HepG2 (cell line): Measurements from ENCODE around the gene TNFRSF21.

ENCODE experiments used
- CCAR2 ChIP-seq: fragments of 200-400 bp; formaldehyde crosslinking; optimal IDR thresholded peaks from 2 replicates; pipeline ENCODE3; 2018; ENCODE audit warnings: low read depth, mild to moderate bottlenecking, low read length, moderate library complexity
- E2F5 ChIP-seq: sonication (generic); formaldehyde crosslinking; conservative IDR thresholded peaks from 2 replicates; pipeline ENCODE4 v1.4.0; 2020; ENCODE audit warnings: missing genetic modification reagents
- JDP2 ChIP-seq: sonication (generic); formaldehyde crosslinking; IDR thresholded peaks from 2 replicates; pipeline ENCODE4 v1.8.1; 2022; ENCODE audit warnings: missing genetic modification reagents, borderline replicate concordance
- NFIC ChIP-seq: IDR thresholded peaks from 2 replicates; pipeline ENCODE4 v1.6.1; 2012; ENCODE audit warnings: mild to moderate bottlenecking, low read length, inconsistent platforms
- SOX5 ChIP-seq: IDR thresholded peaks from 2 replicates; pipeline ENCODE4 v1.6.1; 2016; ENCODE audit warnings: borderline replicate concordance
- ZNF136 ChIP-seq: sonication (generic); formaldehyde crosslinking; IDR thresholded peaks from 2 replicates; pipeline ENCODE4 v1.8.1; 2022; ENCODE audit warnings: low read depth, mild to moderate bottlenecking, moderate library complexity, missing genetic modification reagents
- ZNF296 ChIP-seq: sonication (generic); formaldehyde crosslinking; conservative IDR thresholded peaks from 2 replicates; pipeline ENCODE4 v1.5.0; 2020; ENCODE audit warnings: mild to moderate bottlenecking, missing genetic modification reagents
- ZNF660 ChIP-seq: sonication (generic); formaldehyde crosslinking; IDR thresholded peaks from 2 replicates; pipeline ENCODE4 v1.5.1; 2020; ENCODE audit warnings: mild to moderate bottlenecking, low read depth, missing genetic modification reagents, borderline replicate concordance
- TF ChIP-seq, protein P1 (sequence below): sonication (generic); formaldehyde crosslinking; IDR thresholded peaks from 2 replicates; pipeline ENCODE4 v1.5.0; 2020; ENCODE audit warnings: mild to moderate bottlenecking, missing genetic modification reagents, moderate library complexity
- TF ChIP-seq, protein P2 (sequence below): sonication (generic); formaldehyde crosslinking; conservative IDR thresholded peaks from 2 replicates; pipeline ENCODE4 v1.8.1; 2023; ENCODE audit warnings: missing genetic modification reagents
- TF ChIP-seq, protein P3 (sequence below): sonication (generic); formaldehyde crosslinking; IDR thresholded peaks from 2 replicates; pipeline ENCODE4 v1.8.1; 2023; ENCODE audit warnings: missing genetic modification reagents, inconsistent platforms, borderline replicate concordance

DNA sequence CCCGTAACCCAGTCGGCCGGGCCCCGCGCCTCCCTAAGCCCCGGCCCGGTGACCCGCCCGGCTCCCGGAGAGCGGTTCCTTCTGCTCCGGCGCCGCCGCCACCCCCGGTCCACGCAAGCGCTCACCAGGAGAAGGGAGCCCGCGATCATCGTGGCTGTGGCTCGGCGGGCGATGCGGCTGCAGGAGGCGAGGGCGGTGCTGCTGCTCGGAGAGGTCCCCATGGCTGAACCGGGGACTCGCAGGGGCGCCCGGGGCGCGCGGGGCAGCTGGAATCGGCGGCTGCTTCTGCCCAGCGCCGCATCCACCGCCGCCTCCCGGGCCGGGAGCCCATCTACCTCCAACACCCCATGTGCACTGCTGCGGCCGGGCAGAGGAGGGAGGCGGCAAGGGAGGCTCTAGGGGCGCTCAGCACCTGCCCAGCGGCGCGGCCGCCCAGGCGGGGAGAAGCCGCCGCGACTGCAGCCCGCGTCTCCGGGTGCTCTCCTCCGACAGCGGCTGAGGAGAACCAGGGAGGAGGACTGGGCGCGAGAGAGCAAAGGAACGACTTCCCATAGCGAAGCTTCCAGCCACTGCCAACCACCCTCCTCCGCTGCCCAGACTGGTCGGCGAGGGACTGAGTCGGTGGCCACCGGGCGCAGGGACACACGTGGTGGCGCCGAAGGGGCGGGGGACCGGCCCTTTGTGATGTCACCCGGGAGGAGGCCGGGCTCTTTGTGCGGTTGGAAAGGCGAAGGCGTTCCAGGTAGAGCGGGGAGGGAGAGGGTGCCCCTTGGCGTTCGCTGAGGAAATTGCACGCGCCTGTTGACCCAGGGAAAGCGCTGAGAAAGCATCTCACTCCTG is at the start of gene TNFRSF21:
- TF ChIP-seq JDP2 (CRISPR knock-in tag) (no peak), ZNF136 (peak; percentile 97), ZNF296 (CRISPR knock-in tag) (peak; percentile 78; the same call in 1 of the 2 replicates), E2F5 (CRISPR knock-in tag) (no peak; the same call in 1 of the 2 replicates), CCAR2 (no peak), ZNF660 (CRISPR knock-in tag) (no peak), NFIC (no peak), SOX5 (peak; percentile 78)
- TF ChIP-seq, protein P1, sequence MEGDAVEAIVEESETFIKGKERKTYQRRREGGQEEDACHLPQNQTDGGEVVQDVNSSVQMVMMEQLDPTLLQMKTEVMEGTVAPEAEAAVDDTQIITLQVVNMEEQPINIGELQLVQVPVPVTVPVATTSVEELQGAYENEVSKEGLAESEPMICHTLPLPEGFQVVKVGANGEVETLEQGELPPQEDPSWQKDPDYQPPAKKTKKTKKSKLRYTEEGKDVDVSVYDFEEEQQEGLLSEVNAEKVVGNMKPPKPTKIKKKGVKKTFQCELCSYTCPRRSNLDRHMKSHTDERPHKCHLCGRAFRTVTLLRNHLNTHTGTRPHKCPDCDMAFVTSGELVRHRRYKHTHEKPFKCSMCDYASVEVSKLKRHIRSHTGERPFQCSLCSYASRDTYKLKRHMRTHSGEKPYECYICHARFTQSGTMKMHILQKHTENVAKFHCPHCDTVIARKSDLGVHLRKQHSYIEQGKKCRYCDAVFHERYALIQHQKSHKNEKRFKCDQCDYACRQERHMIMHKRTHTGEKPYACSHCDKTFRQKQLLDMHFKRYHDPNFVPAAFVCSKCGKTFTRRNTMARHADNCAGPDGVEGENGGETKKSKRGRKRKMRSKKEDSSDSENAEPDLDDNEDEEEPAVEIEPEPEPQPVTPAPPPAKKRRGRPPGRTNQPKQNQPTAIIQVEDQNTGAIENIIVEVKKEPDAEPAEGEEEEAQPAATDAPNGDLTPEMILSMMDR (CRISPR knock-in tag) = peak; percentile 98
- TF ChIP-seq, protein P2, sequence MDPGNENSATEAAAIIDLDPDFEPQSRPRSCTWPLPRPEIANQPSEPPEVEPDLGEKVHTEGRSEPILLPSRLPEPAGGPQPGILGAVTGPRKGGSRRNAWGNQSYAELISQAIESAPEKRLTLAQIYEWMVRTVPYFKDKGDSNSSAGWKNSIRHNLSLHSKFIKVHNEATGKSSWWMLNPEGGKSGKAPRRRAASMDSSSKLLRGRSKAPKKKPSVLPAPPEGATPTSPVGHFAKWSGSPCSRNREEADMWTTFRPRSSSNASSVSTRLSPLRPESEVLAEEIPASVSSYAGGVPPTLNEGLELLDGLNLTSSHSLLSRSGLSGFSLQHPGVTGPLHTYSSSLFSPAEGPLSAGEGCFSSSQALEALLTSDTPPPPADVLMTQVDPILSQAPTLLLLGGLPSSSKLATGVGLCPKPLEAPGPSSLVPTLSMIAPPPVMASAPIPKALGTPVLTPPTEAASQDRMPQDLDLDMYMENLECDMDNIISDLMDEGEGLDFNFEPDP = no peak
- TF ChIP-seq, protein P3, sequence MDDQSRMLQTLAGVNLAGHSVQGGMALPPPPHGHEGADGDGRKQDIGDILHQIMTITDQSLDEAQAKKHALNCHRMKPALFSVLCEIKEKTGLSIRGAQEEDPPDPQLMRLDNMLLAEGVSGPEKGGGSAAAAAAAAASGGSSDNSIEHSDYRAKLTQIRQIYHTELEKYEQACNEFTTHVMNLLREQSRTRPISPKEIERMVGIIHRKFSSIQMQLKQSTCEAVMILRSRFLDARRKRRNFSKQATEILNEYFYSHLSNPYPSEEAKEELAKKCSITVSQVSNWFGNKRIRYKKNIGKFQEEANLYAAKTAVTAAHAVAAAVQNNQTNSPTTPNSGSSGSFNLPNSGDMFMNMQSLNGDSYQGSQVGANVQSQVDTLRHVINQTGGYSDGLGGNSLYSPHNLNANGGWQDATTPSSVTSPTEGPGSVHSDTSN (CRISPR knock-in tag) = peak; percentile 25; the same call in 1 of the 2 replicates
